GM12875 (cell line): ENCODE measurements around the gene MIF4GD.
"Not testable (repeated sequence)": the region's sequence is repeated elsewhere in the genome, so short reads cannot be mapped to it uniquely, and the experiment has no call there.

ENCODE experiments used
- H3K4me3 ChIP-seq: one replicate; pipeline ENCODE4 v1.5.1; 2011; ENCODE audit warnings: low read depth, low read length, control low read depth
- TF ChIP-seq, protein P1 (sequence below): IDR thresholded peaks from 2 replicates; pipeline ENCODE4 v1.5.1; 2011; ENCODE audit warnings: low read depth, mild to moderate bottlenecking, control low read depth, inconsistent platforms, low read length, moderate library complexity, borderline replicate concordance; ENCODE audit not compliant: insufficient read depth

MIF4GD gene

DNA sequence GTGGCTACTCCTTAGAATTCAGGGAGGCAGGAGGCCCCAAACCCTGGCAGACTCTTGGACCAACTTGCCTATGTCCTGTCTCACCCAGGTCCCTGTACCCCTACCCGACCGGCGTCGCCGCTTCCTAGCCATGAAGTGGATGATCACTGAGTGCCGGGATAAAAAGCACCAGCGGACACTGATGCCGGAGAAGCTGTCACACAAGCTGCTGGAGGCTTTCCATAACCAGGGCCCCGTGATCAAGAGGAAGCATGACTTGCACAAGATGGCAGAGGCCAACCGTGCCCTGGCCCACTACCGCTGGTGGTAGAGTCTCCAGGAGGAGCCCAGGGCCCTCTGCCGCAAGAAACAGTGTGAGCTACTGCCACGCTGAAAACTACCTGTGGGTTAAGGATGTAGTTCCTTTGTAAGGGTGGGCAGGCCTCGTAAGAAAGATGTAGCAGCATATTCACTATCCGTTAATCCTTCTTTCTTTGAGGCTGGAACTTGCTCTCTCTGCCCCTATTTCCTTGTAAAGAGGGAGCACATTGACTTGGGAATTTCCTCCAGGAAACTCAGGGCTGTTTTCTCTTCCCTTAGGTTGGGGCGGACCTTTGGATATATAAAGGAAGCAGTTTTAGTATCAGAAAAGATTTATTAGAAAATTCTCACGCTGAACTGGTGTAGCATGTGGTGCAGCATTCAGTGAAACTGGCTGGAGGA is 5.3 kb downstream of the MIF4GD start:
- TF ChIP-seq, protein P1, sequence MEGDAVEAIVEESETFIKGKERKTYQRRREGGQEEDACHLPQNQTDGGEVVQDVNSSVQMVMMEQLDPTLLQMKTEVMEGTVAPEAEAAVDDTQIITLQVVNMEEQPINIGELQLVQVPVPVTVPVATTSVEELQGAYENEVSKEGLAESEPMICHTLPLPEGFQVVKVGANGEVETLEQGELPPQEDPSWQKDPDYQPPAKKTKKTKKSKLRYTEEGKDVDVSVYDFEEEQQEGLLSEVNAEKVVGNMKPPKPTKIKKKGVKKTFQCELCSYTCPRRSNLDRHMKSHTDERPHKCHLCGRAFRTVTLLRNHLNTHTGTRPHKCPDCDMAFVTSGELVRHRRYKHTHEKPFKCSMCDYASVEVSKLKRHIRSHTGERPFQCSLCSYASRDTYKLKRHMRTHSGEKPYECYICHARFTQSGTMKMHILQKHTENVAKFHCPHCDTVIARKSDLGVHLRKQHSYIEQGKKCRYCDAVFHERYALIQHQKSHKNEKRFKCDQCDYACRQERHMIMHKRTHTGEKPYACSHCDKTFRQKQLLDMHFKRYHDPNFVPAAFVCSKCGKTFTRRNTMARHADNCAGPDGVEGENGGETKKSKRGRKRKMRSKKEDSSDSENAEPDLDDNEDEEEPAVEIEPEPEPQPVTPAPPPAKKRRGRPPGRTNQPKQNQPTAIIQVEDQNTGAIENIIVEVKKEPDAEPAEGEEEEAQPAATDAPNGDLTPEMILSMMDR = no peak
- no peak overlapping the region for H3K4me3 ChIP-seq

DNA sequence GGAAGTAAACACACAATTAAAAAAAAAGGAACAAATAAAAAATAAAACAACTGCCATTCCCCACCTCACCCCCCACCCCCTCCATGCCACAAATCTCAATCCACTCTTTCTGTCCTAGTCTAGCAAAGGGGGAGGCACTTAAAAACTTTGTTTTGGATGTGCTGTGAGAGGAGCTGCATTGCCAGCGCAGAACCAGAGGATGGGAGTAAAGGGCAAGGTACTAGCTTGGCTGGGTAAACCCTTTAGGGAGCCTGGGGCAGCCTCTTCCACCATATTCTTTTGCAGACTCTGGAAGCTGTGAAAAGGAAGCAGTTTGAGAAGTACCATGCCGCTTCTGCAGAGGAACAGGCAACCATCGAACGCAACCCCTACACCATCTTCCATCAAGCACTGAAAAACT is 8.0 kb downstream of the MIF4GD start:
- TF ChIP-seq, protein P1 = no peak
- no peak overlapping the region for H3K4me3 ChIP-seq

DNA sequence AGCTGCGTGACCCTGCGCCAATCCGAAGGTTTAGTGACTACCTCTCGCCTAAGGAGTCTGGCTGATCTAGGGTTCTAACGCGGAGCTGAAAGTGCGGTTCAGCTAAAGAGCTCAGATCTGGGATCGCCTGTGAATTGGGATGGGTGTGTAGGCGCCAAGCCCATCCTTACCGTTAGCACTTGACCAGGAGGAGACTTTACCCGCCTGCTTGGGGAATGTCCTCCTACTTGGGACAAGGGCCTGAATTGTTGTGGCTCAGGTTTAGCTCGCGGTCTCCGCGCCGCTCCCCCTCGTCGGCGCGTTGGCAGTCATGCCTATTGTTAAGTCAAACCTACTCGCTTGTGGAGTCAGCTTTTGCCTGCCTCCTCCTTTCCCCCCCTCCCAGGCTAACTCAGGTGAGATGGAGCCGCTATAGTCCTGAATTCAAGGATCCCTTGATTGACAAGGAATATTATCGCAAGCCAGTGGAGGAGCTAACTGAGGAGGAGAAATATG is 8.9 kb downstream of the MIF4GD start:
- peak overlapping the region; percentile 97 for H3K4me3 ChIP-seq
- TF ChIP-seq, protein P1 = no peak

DNA sequence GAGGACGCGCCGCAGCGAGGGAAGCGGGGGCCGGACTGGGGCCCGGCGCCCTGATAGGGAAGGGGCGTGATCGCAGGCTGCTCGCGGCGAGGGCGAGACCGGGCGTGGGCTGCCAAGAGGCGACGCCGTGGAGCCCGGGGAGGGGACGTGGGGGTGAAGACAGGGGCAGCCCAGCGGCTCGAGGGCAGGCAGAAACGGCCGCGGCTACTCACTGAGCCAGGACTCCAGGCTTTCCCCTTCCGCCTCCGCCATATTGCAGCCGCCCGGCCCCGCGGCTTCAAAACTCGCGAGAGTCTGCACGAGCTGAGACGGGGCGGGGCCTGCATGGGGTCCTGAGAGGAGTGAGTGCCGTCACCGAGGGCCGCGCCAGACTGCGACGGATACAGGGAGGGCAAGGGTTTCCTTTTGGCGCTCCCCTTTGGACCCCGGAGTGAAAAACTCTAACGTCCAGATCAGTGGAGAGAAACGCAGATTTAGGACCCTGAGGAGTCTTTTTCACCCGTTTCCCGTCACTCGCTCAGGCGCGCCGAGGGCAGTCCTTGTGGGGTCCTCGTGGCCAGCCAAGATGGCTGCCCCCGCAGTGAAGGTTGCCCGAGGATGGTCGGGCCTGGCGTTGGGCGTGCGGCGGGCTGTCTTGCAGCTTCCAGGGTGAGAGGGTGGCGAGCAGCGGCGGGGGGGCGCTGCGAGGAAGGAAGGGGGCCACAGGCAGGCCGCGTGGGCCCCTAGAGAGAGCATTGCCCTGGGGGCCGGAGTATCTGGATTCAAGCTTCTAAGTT is 9.5 kb downstream of the MIF4GD start, which contains the start of the genes GGA3 and MRPS7:
Gene GGA3 (minus strand): TSS at position 271 of the 776 bp plus-strand sequence. CDS start 19 bp downstream, at position 252.
Gene MRPS7 (plus strand): TSS at position 544 of the 776 bp plus-strand sequence. CDS start 22 bp downstream, at position 566.
- peak within 1 kb of the TSS; percentile 97 for H3K4me3 ChIP-seq
- TF ChIP-seq, protein P1 = no peak

DNA sequence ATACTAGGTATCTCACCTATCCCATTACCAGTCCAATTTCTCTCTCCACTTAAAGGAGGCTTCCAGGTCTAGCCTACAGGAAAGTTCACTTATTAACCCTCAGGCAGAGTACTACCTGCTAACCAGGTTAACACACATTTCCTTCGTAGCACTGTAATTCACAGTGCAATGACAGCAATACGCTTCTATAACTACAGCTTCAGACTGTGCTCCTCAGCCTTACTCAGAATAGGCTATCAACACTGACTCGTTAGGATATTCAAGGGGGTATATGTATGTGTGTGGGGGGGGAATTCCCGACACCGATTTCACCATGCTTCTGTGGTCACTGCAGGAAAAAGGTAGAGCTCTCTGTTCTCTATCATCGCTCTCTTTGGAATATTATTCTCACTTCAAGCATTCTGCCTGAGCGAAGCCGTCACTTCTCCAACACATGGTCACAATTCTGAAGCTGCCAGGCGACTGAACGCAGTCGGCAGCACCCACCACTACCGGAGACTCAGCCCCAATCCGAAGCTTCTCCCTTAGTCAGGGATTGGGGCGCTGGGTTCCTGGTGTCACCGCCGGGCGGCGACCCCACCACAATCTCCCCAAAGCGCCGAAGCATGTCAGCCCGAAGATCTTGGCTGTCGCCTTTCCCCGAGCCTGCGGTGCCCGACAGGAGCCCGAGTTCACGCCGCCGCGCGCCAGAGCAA is 10.2 kb downstream of the MIF4GD start:
- H3K4me3 ChIP-seq = peak overlapping the region; percentile 97
- TF ChIP-seq, protein P1 = no peak

DNA sequence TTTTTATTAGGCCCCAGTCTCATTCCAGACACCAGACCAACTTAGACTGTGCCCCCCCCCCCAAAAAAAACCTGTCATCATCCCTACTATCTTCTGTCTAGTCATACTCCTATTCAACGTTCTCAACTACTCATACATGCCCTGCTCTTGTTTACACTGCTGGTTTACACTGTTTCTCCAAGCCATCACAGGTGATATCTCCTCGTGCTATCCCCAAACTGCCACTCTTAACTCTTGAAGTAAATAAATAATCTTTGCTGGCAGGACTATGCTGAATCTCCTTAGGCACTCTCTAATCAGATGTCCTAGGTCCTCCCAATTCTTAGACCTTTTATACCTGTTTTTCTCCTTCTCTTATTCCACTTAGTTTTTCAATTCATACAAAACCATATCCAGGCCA is 13.8 kb downstream of the MIF4GD start:
- not testable (repeated sequence) for H3K4me3 ChIP-seq

DNA sequence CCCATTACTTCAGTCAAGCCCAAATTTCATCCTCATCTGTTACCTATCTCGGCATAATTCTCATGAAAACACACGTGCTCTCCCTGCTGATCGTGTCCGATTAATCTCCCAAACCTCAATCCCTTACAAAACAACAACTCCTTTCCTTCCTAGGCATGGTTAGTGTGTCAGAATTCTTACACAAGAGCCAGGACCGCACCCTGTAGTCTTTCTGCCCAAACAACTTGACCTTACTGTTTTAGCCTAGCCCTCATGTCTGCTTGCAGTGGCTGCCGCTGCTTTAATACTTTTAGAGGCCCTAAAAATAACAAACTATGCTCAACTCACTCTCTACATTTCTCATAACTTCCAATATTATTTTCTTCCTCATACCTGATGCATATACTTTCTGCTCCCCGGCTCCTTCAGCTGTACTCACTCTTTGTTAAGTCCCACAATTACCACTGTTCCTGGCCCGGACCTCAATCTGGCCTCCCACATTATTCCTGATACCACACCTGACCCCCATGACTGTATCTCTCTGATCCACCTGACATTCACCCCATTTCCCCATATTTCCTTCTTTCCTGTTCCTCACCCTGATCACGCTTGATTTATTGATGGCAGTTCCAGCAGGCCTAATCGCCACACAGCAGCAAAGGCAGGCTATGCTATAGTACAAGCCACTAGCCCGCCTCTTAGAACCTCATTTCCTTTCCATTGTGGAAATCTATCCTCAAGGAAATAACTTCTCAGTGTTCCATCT is 14.9 kb downstream of the MIF4GD start:
- H3K4me3 ChIP-seq = not testable (repeated sequence)
